NCI-H774 (cell line): ENCODE measurements around the gene FAM81A.
"Not testable (repeated sequence)": the region's sequence is repeated elsewhere in the genome, so short reads cannot be mapped to it uniquely, and the experiment has no call there.

Experiments
- DNase-seq: peaks from one replicate; lab custom pipeline; 2025; lab: John Stamatoyannopoulos, UW

The FAM81A gene

DNA sequence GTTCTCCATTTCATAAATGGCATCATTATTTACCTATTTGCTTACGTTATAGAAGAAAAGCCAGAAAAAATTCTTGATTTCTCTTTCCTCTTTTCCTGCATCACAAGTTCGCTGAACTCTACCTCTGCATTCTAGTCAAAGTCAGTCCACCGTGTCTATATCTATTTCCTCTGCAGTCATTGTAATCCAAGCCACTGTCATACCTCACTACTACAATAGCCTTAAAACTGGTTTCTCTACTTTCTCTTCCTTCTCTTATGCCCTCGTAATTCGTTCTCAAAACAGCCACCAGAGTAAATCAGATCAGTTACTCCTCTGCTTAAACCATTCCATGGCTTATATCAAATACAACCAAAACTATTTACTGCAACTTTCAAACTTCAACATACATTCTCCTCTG lies 13.4 kb upstream of the FAM81A start:
- no peak for DNase-seq

DNA sequence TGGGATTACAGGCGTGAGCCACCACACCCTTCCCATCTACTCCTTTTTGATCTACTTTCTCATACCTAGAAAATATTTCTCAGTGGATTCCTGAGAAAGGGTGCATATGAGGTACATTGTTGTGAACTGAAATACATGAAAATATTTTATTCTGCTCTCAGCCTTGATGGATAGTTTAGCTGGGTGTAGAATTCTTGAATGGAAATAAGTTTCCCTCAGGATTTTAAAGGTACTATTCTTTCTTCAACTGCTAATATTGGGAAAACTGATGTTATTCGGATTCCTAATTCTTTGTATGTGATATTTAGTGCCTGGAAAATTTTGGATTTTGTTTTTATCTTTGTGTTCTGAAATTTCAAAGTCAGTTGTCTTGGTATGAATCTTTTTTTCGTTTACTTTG lies 9.1 kb upstream of the FAM81A start:
- DNase-seq = not testable (repeated sequence)

DNA sequence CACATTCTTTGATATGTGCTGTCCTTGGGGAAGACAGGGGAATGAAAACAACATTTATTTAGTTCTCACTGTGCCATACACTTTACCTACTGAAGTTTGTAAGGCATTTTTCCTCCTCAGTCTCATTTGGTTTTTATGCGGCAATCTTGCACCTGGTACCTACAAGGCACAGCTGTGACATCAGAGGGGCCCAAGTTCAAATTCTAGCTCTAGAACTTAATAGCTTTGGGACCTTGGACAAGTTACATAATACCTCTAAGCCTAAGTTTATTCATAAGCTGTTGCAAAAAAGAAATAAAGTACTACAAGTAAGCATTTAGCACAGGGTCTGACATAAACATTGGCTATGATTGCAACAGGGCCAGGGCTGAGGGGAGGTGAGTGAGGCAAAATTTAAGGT lies 5.6 kb upstream of the FAM81A start:
- no peak for DNase-seq

DNA sequence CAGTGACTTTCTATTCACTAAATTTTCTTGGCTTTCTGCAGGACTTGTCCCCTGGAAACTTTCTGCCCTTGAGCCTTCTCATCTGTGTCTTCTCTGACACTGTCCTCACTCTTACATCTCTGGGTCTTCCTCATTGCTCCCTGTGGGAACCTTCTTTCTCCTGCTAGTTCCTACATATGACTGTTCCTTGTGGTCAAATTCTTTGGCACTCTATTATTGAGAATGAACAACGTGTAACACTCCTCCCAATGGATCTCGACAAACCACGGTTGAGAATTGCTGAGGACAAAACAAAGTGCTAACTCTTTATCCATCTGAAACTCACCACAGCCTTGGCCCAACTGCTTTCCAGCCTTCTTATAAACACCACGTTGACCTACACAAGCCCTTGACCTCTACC lies 3.5 kb upstream of the FAM81A start:
- no peak for DNase-seq

DNA sequence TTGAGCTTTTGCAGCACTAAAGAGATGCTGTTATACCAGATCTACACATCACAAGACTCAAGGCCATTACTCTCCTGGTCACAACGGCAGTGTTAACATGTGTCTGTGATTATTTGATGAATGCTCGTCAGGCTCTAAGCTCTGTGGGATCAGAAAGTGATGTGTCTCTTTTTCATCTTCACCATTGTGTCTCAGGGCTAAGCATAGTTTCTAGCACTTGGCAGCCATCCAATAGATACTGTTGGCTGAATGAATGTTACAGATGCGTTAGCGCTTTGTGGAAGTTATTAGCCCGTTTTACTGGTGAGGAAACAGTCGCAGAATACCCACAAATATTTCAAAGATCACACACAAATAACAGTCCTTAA lies 1.2 kb upstream of the FAM81A start:
- DNase-seq = no peak

DNA sequence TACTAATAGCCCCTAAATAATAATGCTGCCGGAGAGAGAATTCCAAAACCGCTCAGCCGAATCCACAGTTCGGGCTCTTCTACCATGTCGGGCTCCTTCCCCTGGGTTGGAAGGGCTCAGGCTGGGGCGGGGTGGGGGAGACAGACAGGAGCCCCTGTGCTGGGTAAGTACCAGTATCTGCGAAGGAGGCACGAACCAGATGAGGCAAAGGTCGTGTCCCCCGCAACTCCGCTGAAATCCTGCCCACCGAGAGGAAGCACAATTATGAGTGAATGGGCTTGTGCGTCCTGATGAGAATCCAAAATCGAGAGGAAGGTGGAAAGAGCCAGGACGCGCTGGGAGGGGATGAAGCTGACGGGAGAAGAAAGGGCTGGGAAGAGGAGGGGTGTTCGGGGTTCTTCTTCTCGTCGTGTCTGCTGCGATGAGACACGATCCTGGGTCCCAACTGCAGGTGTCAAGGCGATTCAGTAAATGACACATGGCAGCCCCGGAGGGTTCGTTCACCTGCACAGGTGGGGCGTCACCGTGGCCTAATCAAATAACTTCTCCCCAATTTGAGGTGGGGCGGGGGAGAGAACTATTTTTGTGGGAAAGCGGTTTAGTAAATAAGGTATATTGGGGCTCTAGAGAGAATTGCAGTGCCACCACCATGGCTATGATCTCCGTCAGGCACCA lies 707 bp upstream of the FAM81A start:
- DNase-seq = no peak

DNA sequence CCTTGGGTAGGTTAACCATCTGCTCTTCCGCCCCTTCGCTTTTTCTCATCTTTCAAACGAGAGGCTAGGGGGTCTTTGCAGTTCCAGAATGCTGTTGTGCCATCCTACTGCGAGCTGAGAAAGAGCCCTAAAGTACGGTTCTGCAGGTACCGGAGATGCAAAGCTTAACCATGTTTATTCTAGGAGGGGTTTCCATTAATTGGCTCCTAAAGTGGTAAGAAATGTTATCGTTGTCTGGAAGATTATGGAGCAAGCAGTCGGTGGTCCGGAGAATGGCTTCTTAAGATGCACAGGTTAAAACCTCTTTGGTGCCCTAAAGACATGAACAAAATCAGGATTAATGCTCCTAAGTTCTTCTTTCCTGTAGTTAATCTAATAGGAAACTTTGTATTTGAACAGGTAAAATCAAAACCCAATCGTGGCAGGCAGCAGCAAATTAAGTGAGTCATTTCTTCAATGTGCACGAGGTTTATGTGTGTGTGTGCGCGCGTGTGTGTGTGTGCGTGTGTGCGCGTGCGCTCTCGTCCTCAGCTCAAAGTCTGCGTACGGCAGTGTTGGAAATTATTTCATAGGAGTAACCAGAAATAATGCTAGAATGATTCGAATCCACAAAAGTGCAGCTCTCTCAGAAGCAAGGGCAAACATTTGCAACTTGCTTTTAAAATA lies 772 bp downstream of the FAM81A start:
- peak; percentile 11 for DNase-seq

DNA sequence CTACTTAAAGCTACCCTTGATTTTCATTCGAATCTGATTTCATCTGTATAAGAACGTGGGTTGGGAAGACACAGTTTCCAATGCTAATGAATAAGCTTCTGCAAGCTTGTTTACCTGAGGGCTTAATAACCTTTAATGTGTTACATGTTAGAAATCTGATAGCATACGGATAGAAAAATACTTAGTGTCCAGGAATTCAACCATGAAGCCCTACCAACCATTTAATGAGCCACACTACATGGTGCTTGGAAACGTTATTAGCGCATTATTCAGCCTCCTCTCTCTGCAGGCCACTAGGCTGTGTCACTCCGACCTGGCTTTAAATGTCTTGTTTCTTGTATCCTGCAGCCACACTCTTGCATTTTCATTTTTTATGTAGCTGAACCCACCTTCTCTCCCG lies 1.6 kb downstream of the FAM81A start:
- DNase-seq = no peak

DNA sequence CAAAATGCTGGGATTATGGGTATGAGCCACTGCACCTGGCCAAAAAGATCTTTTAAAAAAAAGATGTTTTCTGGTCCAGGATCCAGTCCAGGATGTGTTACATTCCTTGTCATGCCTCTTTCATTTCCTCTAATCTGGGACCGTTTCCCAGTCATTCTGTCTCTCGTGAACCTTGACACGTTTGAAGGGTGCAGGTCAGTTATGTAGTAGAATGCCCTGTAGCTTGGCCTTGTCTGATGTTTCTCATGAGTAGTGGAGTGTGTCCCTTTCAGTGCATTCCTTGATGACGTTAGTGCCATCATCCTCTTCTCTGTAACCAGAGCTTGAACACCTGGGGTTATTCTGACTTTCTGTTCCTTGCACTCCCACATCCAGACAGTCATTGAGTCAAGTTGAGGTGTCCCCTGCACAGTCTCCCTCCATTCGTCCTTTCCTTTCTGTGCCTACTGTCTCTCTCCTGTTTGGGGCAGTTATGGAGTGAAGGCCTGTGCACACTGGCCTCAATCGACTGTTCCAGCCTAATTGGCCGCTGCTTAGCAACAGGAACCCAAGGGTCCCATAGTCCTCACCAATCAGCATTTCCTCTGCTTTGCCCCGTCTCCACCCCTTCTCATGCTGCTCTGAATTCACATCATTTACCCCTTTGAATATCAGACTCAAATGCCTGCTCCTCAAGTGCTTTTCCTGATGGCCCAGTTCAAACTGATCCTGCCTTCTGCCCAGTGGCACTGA lies 5.5 kb downstream of the FAM81A start:
- no peak for DNase-seq

DNA sequence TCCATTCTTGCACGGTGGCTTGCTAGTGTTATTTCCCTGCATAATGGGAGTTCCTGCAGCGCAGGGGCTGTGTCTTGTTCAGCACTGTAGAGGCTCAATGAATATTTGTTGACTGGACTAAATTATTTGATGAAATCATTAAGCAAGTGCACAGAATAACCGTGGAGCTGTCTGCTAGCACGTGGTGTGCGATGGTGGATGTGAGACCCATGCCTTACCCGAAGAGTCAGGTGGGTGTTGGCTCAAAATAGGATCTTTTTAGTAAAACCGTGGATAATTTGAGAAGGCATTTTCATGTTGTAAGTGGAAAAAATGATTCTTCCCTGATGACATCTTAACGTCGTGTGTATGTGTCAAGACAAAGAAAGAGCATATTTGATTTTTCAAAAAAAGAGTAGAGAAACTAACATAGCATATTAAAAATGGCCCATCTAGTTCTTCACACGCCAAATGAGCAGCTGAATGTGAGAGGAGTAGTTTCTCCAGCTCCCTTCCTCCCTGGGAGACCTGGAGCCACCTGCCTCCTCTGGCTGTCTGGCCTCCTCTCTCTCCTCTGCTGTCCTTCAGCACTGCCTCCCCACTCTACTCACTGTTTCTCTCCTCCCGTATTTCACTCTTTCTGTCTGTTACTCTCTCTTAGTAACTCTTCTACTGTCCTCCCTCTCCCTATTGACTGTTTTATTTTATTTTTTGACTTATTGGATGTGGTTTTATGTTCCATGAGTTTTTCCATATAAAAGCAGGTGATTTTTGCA lies 6.3 kb downstream of the FAM81A start:
- no peak for DNase-seq

DNA sequence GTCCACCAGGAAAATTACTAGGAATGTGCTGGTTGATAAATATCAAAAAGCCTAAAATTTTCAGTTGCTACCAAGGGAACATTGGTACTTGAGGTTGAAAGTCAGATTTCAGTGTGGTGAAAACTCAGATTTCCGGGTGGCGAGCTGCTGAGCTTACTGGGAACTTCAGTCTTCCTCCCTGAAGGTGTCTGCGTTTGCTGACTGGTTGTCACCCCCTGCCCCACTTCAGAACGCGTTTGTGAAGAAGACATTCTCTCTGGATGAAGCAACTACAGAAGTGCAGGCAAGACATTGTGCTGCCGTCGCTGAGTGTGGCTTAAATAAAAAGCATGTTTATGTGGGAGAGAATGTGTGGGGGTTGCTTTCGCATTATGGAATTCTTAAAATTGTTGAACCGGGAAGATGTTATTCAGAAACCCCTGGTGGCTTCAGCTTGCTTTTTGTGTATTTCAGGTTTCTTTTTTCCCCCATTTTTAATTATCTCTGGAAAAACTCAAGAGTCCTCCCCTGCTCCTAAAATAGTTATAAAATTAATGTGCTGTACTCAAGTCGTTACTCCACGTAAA lies 7.1 kb downstream of the FAM81A start:
- no peak for DNase-seq

DNA sequence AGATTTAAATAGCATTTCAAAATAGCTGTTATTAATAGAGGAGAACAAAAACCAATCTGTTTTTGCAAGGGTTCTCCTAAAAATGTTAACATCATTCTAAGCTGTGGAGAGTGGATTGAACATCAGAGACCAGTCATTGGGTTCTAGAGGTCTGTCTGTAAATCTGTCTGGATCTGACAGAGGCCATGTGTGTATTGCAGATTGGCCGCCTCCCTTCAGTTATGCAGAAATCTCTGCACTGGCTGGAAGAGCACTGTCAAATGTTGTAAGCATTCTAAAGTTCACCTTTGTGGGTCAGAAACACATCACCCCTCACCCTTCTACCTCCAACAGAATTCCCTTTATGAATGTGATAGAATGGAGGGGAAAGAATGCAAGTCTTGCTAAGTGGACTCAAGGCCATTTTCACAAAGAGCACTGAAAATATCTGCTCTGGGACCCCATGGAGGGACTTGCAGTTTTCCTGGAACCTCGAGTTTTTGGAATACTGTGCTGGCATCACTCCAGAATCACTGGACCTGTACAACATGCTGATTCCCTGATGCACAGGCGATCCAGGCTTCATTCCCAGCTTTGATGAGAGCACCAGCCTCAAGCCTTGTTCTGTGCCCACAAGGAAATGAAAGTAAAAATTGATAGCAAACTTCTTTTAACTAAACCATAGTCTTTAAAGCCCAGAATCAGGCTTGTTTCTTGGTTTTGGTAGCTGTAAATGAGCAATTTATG lies 8.4 kb downstream of the FAM81A start:
- DNase-seq = no peak

DNA sequence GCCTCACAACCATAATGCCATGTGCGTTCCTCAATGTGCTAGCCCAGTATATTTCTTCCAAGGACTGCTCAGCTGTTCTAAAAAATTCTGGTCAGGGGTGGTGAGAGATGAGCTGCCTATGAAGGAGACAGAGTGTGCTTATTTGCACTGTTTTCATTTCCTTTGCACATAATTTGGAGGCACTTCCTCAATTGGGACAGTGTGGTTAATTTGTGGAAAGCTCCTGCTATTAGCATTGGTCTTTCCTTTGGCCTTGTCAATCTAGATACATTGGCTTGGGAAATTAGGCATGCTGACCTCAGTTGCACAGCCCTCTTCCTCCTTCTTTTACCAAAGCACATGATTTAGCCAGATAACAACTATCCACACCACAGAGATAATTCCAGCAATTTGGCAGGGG lies 9.4 kb downstream of the FAM81A start:
- DNase-seq = no peak

DNA sequence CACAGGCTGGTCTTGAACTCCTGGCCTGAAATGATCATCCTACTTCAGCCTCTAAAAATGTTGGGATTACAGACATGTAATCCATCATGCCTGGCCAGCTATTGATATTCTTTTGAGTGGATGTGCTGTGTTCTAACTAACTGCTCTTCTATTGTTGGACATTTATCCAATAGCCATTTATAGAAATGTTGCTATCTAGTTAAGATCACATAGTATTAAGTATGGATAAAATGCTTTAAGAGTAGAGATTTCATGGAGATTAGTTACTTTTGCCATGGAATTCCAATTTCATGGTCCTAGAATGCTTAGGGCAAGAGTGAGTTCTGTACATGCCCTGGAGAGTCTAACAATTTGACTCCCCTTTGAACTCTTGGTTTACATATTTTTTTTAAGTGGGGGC lies 10.9 kb downstream of the FAM81A start:
- no peak for DNase-seq

DNA sequence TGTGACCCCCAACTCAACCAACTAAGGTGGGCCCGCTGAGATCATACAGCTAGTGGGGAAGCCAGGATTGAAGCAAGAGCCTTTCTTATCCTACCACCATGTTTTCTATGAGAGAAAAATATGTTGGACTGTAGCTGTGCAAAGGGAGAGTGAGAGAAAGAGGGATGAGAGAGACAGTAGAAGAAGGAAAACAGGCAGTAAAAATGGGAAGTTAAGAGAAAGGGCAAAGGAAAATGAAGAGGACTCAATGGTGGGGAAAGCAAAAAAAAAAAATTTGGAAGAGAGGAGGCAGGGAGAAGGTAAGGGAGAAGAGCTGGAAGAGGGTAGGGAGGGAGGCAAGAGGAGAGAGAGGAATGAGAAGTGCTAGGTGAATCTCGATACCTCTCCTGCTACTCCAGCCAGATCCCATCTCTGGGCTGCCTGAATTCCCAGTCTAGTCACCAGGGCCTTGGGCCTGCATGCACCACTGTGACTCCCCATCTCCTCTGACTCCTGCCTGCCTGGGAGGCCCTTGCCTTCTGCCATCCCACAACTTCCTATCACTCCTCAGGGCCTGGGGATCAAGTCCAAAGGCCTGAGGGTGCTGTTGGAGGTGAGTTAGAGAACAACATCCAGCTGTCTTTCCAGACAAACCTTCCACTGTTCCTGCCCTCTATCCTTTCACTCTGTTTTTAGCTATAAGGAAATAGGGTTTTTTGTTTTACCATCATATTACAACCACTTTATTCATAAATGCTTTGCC lies 15.7 kb downstream of the FAM81A start:
- DNase-seq = no peak

DNA sequence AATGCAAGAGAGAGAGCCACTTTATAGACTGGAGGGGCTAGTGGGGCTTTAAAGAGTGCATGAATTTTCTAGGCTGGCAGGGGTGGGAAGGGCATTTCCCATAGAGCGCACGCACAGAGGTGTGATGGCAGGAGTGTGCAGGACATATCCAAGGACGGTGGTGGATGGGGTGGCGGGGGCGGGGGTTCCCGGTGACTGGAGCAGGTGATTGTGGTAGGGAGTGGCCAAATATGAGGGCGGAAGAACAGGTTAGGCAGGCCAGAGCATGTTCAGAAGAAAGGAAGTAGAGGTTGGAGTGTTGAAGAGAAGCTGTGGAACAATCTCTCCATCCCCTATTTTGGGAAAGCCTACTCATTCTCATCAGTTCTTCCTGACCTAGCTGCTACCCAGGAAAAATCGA lies 18.1 kb downstream of the FAM81A start:
- DNase-seq = no peak

DNA sequence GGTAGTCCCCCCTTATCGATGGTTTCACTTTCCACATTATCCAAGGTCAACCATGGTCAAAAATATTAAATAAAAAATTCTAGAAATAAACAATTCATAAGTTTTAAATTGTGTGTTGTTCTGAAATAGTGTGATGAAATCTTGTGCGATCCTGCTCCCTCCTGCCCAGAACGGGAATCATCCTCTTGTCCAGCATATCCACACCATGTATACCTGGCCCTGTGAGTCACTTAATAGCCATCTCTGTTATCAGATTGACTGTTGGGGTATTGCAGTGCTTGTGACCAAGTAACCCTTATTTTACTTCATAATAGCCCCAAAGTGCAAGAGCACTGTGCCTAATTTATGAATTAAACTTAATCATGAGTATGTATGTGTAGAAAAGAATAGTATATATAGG lies 19.1 kb downstream of the FAM81A start:
- no peak for DNase-seq

DNA sequence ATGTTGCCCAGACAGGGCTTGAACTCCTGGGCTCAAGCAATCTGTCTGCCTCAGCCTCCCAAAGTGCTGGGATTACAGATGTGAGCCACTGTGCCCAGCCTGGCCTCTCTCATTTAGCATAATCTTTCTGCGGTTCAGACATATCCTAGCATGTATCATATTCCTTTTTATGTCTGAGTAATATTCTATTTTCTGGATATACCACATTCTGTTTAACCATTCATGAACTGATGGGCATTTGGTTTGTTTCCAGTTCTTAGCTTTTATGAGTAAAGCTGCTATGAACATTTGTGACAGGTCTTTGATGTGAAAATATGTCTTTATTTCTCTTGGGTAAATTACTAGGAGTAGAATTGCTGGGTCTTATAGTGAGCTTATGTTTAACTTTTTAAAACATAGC lies 23.5 kb downstream of the FAM81A start:
- DNase-seq = no peak

DNA sequence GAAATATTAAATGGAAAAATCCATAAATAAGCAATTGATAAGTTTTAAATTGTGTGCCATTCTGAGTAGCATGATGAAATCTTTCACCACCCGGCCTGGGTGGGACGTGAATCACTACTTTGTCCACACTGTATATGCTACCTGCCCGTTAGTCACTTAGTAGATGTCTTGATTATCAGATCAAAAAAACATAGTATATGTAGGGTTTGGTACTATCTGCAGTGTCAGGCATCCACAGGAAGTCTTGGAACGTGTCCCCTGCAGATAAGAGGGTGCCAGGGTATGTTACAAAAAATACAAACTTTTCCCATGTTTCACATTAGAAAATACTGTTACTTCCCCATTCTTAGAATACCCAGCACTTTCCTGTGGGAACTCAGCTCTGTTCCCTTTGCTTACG lies 35.2 kb downstream of the FAM81A start:
- DNase-seq = no peak

DNA sequence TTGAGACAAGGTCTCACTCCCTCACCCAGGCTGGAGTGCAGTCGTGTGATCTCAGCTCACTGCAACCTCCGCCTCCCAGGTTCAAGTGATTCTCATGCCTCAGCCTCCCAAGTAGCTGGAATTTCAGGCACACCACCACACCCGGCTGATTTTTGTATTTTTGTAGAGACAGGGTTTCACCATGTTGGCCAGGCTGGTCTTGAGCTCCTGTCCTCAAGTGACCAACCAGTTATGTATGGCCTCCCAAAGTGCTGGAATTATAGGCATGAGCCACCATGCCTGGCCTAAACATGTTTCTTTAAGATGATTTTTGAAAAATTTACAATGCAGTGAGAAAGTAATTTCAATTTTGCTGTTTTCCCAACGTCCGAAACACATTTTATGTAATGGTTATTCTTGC lies 37.2 kb downstream of the FAM81A start:
- DNase-seq = not testable (repeated sequence)

DNA sequence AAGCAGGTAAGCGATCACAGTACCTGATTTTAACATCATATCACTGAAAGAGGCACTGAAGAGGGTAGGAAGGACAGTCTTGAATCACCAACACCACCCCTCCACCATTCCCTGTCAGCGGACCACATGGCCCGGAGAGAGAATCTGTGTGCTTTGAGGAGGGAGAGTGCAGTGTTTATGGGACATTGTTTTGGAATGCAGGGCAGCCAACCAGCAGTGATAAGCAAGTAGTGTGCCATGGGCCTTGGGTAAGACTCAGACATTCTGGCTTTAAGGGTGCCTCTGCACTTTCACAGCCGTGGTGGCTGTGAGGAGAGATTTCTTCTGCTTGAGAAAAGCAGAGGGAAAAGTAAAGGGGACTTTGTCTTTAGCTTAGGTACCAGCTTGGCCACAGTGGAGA lies 46.4 kb downstream of the FAM81A start:
- DNase-seq = no peak
